GM12892 (cell line): ENCODE data around the gene SLC8B1.

Experiments
- POLR2A ChIP-seq: IDR thresholded peaks from 2 replicates; pipeline ENCODE4 v1.6.1; 2011; ENCODE audit warnings: low read depth, low read length, control low read depth
- POLR2AphosphoS5 ChIP-seq: IDR thresholded peaks from 2 replicates; pipeline ENCODE4 v1.6.1; 2011; ENCODE audit warnings: low read depth, low read length, control low read depth

- no peak for TF ChIP-seq POLR2AphosphoS5
- no peak for TF ChIP-seq POLR2A
Measured at GRCh38 chr12:113372371-113372770, 37.5 kb upstream of the SLC8B1 start.
